Activated CD4-positive, alpha-beta T cell treated with anti-CD3 and anti-CD28 coated beads for 36 hours (primary cell): ENCODE measurements around the gene YPEL1. TPM values are rescaled to one million over a fixed set of nuclear protein-coding genes. Genes with fewer than 3 reads are reported as not detected.

Experiments used
- ATAC-seq: fragments of 200-7000 bp; cut with Tn5 transposase; one replicate; pipeline ENCODE4 v1.10.0; 2021; ENCODE audit warnings: mild to moderate bottlenecking, moderate library complexity
- CTCF ChIA-PET: fragments of 350-600 bp; sonication (Branson Sonifier 250); formaldehyde crosslinking; loops from one replicate; lab custom pipeline; 2021; ENCODE audit warnings: antibody characterized with exemption; lab: Charles Lee
- POLR2A ChIA-PET: fragments of 350-600 bp; sonication (Branson Sonifier 250); formaldehyde crosslinking; loops from one replicate; lab custom pipeline; 2021; ENCODE audit warnings: antibody characterized with exemption, inconsistent platforms; lab: Charles Lee
- DNase-seq: peaks from one replicate; pipeline ENCODE4 v3.0.0-alpha.2; 2020
- H3K27ac Mint-ChIP-seq: one replicate; pipeline ENCODE4 v1.8.0; 2021; ENCODE audit warnings: mixed read lengths
- H3K27me3 Mint-ChIP-seq: one replicate; pipeline ENCODE4 v1.8.0; 2021; ENCODE audit warnings: mixed read lengths
- H3K36me3 Mint-ChIP-seq: one replicate; pipeline ENCODE4 v1.8.0; 2021; ENCODE audit warnings: low read depth, mixed read lengths
- H3K4me1 Mint-ChIP-seq: one replicate; pipeline ENCODE4 v1.8.0; 2021; ENCODE audit warnings: mixed read lengths
- H3K4me3 Mint-ChIP-seq: one replicate; pipeline ENCODE4 v1.8.0; 2021; ENCODE audit warnings: mild to moderate bottlenecking, moderate library complexity, mixed read lengths
- H3K9me3 Mint-ChIP-seq: one replicate; pipeline ENCODE4 v1.8.0; 2021; ENCODE audit warnings: low read depth, mixed read lengths
- intact Hi-C, 2 experiments: fragments of 100-400 bp; cut with DNase I in 1 of 2; cut with micrococcal nuclease in 1 of 2; formaldehyde crosslinking; loops; one replicate each; pipeline versions ENCODE4 v1.14.2 to v1.15.1; 2022 to 2024; cut with DNase I, micrococcal nuclease
- total RNA-seq, 2 experiments: library from RNA; stranded (reverse); gene quantifications; one replicate each; pipeline ENCODE4 v1.2.3, GENCODE V29; 2021

Gene YPEL1, protein sequence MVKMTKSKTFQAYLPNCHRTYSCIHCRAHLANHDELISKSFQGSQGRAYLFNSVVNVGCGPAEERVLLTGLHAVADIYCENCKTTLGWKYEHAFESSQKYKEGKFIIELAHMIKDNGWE
- 1 to 10 TPM; 1.0 to 1.5 TPM for total RNA-seq

DNA sequence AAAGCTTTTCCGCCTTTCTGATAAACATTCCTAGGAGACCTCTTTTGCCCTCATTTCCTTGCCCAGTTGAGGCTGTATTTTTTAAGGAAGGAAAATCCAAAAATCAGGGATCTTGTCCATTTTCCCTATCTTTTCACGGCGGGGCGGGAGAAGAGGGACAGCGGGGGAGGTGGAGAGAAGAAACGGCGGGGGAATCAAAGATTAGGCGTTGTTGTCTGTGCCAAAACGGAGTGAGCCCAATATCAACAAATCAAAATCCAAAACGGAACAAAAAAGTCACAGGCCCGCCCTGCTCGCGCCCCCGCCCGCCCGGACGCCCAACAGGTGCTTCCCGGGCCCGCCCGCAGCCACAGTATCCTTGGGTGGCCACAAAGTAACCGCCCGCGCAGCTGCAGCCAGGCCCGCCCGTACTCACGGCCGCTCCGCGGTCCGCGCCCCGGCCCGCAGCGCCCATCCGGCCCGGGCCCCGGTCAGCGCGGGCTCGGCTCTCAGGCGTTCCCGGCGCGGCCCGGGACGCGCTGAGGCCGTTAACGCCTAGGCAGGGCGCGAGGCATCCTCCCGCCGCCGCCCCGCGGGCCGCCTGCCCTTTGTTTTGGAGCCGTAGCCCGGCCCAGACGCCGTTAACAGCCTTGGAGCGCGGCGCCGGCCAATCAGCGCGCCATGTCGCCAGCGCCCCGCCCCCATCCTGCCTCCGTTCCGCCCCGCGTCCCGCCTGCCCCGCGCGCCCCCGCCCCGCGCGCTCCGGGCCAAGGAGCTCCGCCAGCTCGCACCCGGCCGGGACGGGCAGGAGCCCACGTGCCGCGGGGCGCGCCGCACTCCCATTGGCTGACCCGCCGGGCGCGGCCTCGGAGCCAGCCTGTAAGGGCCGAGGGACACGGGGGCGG is at the start of gene YPEL1:
TSS of gene YPEL1 (minus strand) at position 595 of the 884 bp plus-strand sequence. CDS start 25,050 bp downstream, outside the sequence.
- Mint-ChIP-seq H3K9me3 (no peaks in the 10 kb centered on the region), H3K4me1 (peaks cover 10% of the 10 kb centered on the region), H3K27me3 (peaks cover 3% of the 10 kb centered on the region), H3K27ac (peak within 1 kb of the TSS; percentile 79), H3K4me3 (peak within 1 kb of the TSS; percentile 84), H3K36me3 (no peaks in the 10 kb centered on the region)
- POLR2A ChIA-PET: interaction anchor here (0.5 to 1.9 kb wide), 3 partner anchors 20 to 234 kb away, joined by 3 to 6 read pairs (median 3); no protein-coding TSS in a partner anchor
- peak; percentile 96 for DNase-seq
- CTCF ChIA-PET: interaction anchor here (0.8 to 0.9 kb wide), 4 partner anchors 29 to 230 kb away, joined by 3 read pairs; no protein-coding TSS in a partner anchor
- intact Hi-C loops: loop anchor here in 1 of 2 experiments (1.0 to 2.0 kb wide), 8 partner anchors 27 to 217 kb away; partner anchors contain the start of genes MAPK1, PPM1F and YDJC
- ATAC-seq: peak; percentile 95

DNA sequence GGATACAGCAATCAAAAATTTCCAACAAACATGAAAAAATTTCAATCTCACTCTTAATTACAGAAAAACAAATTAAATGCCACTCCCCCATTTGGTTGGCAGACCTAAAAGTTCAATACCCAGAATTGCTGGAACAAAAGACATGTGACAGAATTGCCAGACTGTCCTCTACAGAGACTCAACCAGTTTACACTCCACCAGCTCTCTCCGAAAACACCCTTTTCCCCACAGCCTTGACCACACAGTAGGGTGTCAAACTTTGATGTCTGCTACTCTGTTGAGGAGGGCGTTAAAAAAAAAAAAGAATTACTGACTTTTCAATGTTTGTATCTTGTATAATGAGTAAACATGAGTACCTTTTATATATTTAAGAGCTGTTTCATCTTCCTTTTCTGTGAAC is 44.7 kb upstream of the YPEL1 start:
- intact Hi-C loops: no loop called here
- DNase-seq (no peak), ATAC-seq (no peak)
- no peaks in the 10 kb centered on the region for H3K9me3 Mint-ChIP-seq
- H3K27ac Mint-ChIP-seq: no peak overlapping the region
- H3K4me3 Mint-ChIP-seq: no peak overlapping the region
- POLR2A ChIA-PET: no interaction called here
- CTCF ChIA-PET: interaction anchor here (0.6 to 1.0 kb wide), 4 partner anchors 8 to 156 kb away, joined by 3 to 4 read pairs (median 4); partner anchors contain the start of gene PPIL2
- H3K36me3 Mint-ChIP-seq: peaks cover 22% of the 10 kb centered on the region
- H3K4me1 Mint-ChIP-seq: no peaks in the 10 kb centered on the region
- H3K27me3 Mint-ChIP-seq: no peaks in the 10 kb centered on the region

DNA sequence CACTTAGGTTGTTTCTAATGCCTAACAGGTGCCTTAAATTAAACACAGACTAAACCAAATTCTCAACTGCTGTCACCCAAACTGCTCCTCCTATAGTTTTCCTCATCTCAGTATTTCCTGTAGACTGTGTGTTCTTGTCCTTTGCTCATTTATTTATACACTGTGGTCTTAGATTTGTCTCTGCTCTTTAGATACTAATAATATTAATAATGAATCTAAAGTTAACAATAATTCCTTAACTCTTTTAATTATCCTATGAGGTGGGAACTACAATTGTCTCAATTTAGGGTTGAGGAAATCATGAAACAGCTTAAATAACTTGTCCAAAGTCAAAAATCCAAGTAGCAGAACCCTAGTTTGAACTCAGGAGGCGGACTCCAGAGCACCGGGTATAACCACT is 43.9 kb upstream of the YPEL1 start:
- POLR2A ChIA-PET: no interaction called here
- H3K27ac Mint-ChIP-seq: no peak overlapping the region
- no peak overlapping the region for H3K4me3 Mint-ChIP-seq

DNA sequence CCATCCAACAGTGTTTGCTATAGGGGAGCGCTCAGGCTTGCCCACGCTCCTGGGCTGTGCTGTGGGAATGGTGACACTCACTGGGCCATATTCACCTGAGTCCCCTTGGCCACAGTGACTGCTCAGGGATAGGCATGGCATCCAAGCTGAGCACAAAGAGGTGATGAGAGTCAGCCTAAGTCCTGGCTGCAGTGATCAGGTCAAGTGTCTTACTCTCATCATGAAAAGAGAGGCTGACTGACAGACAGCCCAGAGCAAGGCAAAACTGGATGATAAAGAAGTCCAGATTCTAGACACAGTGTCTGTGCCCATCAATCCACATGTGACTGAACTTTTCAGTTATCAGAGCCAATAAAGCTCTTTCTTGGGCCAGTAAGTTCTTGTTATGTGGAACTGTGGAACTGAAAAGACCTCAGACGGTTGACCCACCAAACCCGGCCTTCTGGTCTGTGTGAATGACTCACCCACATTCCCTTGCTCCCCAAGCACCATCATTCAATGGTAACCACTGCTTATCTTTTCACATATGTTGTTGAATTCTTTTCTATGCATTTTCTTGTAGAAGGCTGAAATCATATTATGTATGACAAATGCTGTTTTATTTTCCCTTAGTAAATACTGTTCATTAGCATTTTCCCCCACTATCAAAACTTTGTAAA is 43.2 kb upstream of the YPEL1 start:
- Mint-ChIP-seq H3K27ac (no peak overlapping the region), H3K9me3 (no peaks in the 10 kb centered on the region), H3K4me1 (no peaks in the 10 kb centered on the region), H3K4me3 (no peak overlapping the region), H3K27me3 (no peaks in the 10 kb centered on the region), H3K36me3 (peaks cover 15% of the 10 kb centered on the region)
- DNase-seq (no peak), ATAC-seq (no peak)
- ChIA-PET POLR2A (interaction anchor here (0.6 kb wide), 1 partner anchor 98 kb away, joined by 4 read pairs; no protein-coding TSS in a partner anchor), CTCF (no interaction called here)
- intact Hi-C loops: no loop called here

More for the DNA sequence above, 43.9 kb upstream of the YPEL1 start:
- no peaks in the 10 kb centered on the region for H3K27me3 Mint-ChIP-seq
- CTCF ChIA-PET: interaction anchor here (0.6 to 0.9 kb wide), 3 partner anchors 18 to 114 kb away, joined by 3 to 4 read pairs (median 4); partner anchors contain the start of gene PPIL2
- intact Hi-C loops: no loop called here
- DNase-seq (no peak), ATAC-seq (no peak)
- H3K9me3 Mint-ChIP-seq: no peaks in the 10 kb centered on the region
- H3K36me3 Mint-ChIP-seq: peaks cover 17% of the 10 kb centered on the region
- no peaks in the 10 kb centered on the region for H3K4me1 Mint-ChIP-seq

DNA sequence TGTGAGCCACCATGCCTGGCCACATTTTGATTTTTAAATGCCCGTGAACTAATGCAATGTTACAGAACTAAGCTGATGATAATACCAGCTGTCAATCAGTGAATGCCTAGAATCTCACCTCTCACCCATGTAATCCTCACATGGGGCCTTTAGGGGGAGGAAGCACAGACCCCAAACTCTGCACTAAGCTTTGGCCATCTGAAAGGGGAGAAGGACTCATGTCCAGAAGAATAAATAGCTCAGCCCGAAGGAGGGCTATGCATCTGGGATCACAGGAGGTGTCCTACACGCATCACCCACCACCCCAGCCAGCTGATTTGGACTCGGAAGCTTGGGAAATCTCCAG is 36.0 kb upstream of the YPEL1 start:
- ATAC-seq (no peak), DNase-seq (no peak)
- ChIA-PET POLR2A (no interaction called here), CTCF (interaction anchor here (0.8 to 3.1 kb wide), 2 partner anchors 9 to 10 kb away, joined by 3 to 9 read pairs; no protein-coding TSS in a partner anchor)
- Mint-ChIP-seq H3K36me3 (peaks cover 59% of the 10 kb centered on the region), H3K27ac (no peak overlapping the region), H3K27me3 (no peaks in the 10 kb centered on the region), H3K4me1 (peaks cover 19% of the 10 kb centered on the region), H3K9me3 (no peaks in the 10 kb centered on the region), H3K4me3 (no peak overlapping the region)
- intact Hi-C loops: no loop called here

DNA sequence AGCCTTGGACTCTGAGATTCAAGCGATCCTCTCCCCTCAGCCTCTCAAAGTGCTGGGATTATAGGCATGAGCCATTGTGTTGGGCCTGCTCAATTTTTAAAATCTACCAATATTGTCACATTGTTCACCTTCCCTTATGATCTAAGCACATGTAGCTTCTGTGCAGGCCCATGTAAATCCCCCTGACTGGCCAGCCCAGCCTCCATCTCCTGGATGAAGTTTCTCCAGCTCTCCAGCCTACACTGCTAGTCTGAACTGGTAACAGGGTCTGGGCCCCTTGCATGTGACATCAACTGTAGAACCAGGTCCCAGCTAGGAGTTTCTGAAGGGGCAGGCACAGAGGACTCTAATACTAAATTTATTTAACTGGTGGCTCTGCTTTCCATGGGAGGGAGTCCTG is 32.8 kb upstream of the YPEL1 start:
- ChIA-PET CTCF (interaction anchor here (0.7 to 1.6 kb wide), 3 partner anchors 10 to 159 kb away, joined by 3 to 4 read pairs (median 3); no protein-coding TSS in a partner anchor), POLR2A (no interaction called here)
- Mint-ChIP-seq H3K27me3 (no peaks in the 10 kb centered on the region), H3K27ac (no peak overlapping the region), H3K36me3 (peaks cover 83% of the 10 kb centered on the region), H3K4me1 (peaks cover 49% of the 10 kb centered on the region), H3K9me3 (no peaks in the 10 kb centered on the region), H3K4me3 (no peak overlapping the region)
- DNase-seq: no peak
- intact Hi-C loops: loop anchor here in 1 of 2 experiments (10.0 kb wide), 1 partner anchor 46 kb away; no protein-coding TSS in a partner anchor
- ATAC-seq: no peak

DNA sequence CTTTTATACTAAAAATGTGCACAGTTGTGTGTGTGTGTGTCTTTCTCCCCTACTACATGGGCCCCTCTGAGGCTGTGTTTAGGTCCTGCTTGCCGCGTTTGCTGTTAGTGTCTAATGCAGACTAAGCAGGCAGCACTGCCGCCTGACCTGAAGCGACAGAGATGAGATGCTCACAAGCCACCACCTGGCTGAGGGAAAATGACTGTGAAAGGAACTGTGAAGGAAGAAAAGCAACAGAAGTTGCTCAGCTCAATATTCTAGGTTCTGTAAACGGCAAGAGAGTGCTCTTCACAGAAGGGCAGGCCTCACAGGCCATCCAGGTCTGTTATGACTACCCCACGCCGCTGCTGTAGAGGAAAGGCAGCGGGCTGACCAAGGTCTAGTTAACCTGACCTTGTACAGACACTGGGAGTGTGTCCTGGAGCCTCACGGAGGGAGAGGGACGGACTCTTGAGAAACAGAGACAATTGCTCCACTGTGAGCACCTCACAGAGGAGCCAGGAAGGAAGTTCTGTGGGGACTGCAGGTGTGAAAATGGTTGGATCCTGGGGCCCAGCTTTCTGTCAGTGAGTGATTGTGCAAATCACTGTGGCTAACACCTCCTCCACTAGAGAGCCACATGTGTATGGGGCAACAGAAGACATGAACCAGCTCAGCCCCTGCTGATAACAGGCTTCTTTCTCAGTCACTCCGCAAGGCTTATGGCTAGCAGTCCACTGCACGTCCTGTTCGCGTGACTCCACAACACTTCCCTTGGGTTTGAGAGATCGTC is 31.3 kb upstream of the YPEL1 start:
- intact Hi-C loops: loop anchor here (1.0 to 10.0 kb wide), 4 partner anchors 24 to 98 kb away; partner anchors contain the start of gene YPEL1 (in 1 of the 2)
- ChIA-PET POLR2A (interaction anchor here (0.6 to 1.3 kb wide), 3 partner anchors 101 to 1468 kb away, joined by 3 to 8 read pairs (median 6); partner anchors contain the start of gene MAPK1), CTCF (interaction anchor here (1.0 to 1.8 kb wide), 7 partner anchors 8 to 158 kb away, joined by 3 to 7 read pairs (median 3); partner anchors contain the start of gene PPIL2)
- Mint-ChIP-seq H3K27me3 (no peaks in the 10 kb centered on the region), H3K9me3 (no peaks in the 10 kb centered on the region), H3K27ac (peak overlapping the region; percentile 71), H3K36me3 (peaks cover 85% of the 10 kb centered on the region), H3K4me1 (peaks cover 65% of the 10 kb centered on the region), H3K4me3 (no peak overlapping the region)
- peak; percentile 83 for DNase-seq
- peak; percentile 77 for ATAC-seq

DNA sequence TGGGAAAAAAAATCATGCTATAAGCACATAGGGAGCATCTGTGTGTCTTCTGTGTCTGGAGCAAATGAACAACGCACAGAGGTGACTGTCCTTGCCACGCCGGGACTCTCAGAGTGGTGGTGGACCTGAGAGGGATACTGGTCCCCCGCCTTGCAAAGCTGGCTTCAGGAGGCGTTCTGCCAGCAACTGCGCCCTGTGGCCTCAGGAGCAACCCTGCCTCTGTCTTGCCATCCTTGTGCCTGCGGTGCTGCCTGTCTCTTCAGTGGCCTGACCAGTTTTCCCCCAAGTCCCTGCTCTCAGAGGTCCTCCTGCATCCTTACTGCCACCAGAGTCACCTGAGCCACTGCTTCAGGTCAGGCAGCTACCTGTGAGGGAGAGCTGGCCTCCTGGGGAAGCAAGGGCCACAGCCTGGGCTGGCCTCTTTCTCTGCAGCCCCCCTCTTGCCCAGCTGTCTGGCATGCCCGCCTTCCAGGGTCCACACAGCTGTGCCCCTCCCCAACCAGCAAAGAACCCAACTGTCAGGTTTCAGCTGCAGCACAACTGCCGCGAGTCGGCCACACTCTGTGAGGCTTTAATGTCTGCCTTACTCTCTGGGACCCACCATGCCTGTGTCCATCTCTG is 30.4 kb upstream of the YPEL1 start:
- POLR2A ChIA-PET: interaction anchor here (1.3 kb wide), 1 partner anchor 101 kb away, joined by 6 read pairs; the partner anchor contains the start of gene MAPK1
- Mint-ChIP-seq H3K36me3 (peaks cover 81% of the 10 kb centered on the region), H3K27ac (no peak overlapping the region), H3K4me3 (no peak overlapping the region), H3K9me3 (no peaks in the 10 kb centered on the region), H3K27me3 (no peaks in the 10 kb centered on the region), H3K4me1 (peaks cover 72% of the 10 kb centered on the region)
- CTCF ChIA-PET: interaction anchor here (1.0 to 1.8 kb wide), 4 partner anchors 9 to 94 kb away, joined by 3 to 7 read pairs (median 4); no protein-coding TSS in a partner anchor
- intact Hi-C loops: loop anchor here in 1 of 2 experiments (2.0 to 10.0 kb wide), 2 partner anchors 49 to 99 kb away; no protein-coding TSS in a partner anchor
- no peak for DNase-seq
- no peak for ATAC-seq

DNA sequence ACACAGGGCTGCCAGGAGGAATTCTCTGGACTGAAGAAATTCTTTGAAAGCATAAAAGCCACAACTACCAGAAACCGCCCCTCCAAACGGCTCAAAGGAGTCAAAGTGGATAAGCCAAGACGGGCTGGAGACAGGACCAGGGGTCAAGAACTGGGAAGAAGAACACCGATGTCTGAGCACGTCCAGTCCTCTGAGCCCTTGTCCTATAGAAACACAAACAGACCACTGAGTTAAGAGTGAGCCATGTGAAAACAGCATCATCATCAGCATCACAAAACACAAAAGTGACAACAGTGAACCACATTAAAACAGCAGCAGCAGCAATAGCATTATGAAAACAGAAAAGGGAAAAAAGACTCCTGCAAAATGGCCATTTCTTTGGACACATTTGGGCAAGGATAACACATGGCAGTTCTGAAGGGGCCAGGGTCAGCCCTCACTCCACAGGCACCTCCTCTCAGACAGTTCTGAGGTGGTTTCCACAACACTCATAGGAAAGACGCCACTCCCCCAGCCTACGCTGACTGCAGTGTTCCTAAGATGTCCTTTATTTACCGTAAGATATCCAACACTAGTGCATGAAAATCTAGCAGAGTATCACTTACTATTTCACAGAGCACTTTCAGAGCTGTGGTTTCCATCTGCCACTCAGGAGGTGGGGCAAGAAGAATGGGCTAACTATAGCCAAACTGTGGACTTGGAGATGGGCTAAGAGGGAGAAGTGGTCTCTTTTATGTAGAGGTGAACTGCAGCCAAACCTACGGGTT is 28.6 kb upstream of the YPEL1 start:
- POLR2A ChIA-PET: no interaction called here
- Mint-ChIP-seq H3K36me3 (peaks cover 72% of the 10 kb centered on the region), H3K4me3 (no peak overlapping the region), H3K27ac (no peak overlapping the region), H3K9me3 (no peaks in the 10 kb centered on the region), H3K4me1 (peaks cover 74% of the 10 kb centered on the region), H3K27me3 (no peaks in the 10 kb centered on the region)
- peak; percentile 55 for DNase-seq
- peak; percentile 10 for ATAC-seq
- CTCF ChIA-PET: interaction anchor here (1.1 kb wide), 1 partner anchor 29 kb away, joined by 3 read pairs; the partner anchor contains the start of gene YPEL1
- intact Hi-C loops: loop anchor here (5.0 to 10.0 kb wide), 2 partner anchors 51 to 188 kb away; partner anchors contain the start of gene PPM1F (in 1 of the 2)
